ENCODE measurements around the gene ABCB8. TPM values are rescaled to one million over a fixed set of nuclear protein-coding genes. Genes with fewer than 3 reads are reported as not detected.

Gene ABCB8
- total and polyA plus RNA-seq, 2 of the 8 experiments (the other 6 are each of a cell fraction or from before 2014, with no cell fraction given), result 17.7 to 27.0 TPM

DNA sequence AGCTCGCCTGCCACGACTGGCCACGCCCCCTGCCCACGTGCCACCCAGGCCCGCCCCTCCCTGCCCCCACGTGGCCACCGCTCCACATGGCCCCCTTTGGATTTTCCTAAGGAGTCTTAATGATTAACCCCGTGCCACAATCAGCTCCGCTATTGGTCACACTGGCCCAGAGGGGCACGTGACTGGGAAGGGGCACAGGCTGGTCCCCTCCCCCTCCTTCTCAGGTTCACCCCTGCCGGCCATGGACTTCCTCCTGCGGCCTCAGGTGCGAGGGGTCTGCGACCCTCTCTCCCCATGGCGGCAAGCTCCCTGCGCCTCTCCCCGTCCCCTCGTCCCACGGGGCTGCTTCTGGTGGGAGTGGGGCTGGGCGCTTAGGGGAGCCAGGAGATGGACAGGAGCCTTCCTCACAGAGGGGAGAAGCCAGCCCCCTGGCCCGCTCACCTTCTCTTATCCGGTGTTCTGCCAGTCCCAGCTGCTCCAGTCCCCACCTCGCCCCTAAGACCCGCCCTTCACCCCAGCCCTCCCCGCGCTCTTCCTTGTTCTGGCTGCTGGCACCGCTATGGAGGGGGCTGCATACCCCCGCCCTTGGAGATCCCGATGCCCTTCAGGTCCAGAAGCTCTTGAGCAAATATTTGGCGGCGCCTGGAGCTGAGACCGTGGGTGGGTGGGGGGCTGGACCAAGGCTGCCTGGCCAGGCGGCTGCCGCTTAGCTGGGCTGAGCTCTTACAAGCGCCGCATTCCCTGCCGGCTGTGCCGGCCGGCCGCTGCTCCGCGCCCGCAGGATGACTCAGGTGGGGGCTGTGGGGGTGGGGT, 34.4 kb downstream of the ABCB8 start:
- peak overlapping the region; percentile 95 for H3K18ac ChIP-seq (ENCODE audit: extremely low read depth, low read length)
- peak overlapping the region; percentile 36 to 91 (median 46) for H3K4me3 ChIP-seq (ENCODE audit: extremely low read depth in 1 of 4, insufficient read depth in 2 of 4, low read depth in 3 of 4, low read length in 4 of 4)
- peak overlapping the region in 2 of 4 experiments; percentile 20 to 28; a peak in 2 of 7 replicates for H3K9ac ChIP-seq (replicated peaks in 1 of 4; ENCODE audit: extremely low read depth in 1 of 4, low read depth in 3 of 4, low read length in 3 of 4)
- peak overlapping the region; percentile 86 to 88 for H3K4me2 ChIP-seq (ENCODE audit: insufficient read depth in 1 of 2, low read depth in 2 of 2, low read length in 2 of 2)
- peaks cover 5 to 9% of the 10 kb centered on the region in 2 experiments for H4K20me1 ChIP-seq (replicated peaks in 1 of 2; ENCODE audit: control insufficient read depth in 1 of 2, insufficient read depth in 2 of 2, low read length in 2 of 2)
- DNase-seq (ENCODE audit: low read depth in 1 of 2, low spot score in 2 of 2), result peak; percentile 92 to 95
- H3K79me1 ChIP-seq (ENCODE audit: low read depth, low read length), result peaks cover 6% of the 10 kb centered on the region; the same call in 1 of the 2 replicates
- no peak overlapping the region for H2BK15ac ChIP-seq (ENCODE audit: low read length)
- POLR2A ChIA-PET (ENCODE audit: partially characterized antibody), result interaction anchor here (0.7 to 7.9 kb wide), 15 partner anchors 8 to 190 kb away, joined by 3 to 77 read pairs (median 5); partner anchors contain the start of genes ABCB8, AGAP3 and FASTK
- peak overlapping the region; percentile 65 for H3K56ac ChIP-seq (replicated peaks; ENCODE audit: insufficient read length, low read depth, low read length)
- H3K23ac ChIP-seq (ENCODE audit: insufficient read length), result no peak overlapping the region
- H4K8ac ChIP-seq (ENCODE audit: extremely low read depth, insufficient read depth, low read length), result peak overlapping the region; percentile 83; the same call in 1 of the 2 replicates
- peaks cover 0 to 8% of the 10 kb centered on the region in 2 experiments; a peak in 1 of 4 replicates for H3K79me2 ChIP-seq (ENCODE audit: control insufficient read depth in 1 of 2, insufficient read depth in 2 of 2, low read length in 2 of 2)
- H3K36me3 ChIP-seq (ENCODE audit: control insufficient read depth in 2 of 4, insufficient read depth in 4 of 4, low read length in 3 of 4), result peaks cover 3 to 28% (median 14%) of the 10 kb centered on the region in 4 experiments; a peak in 6 of 8 replicates
- H2AK5ac ChIP-seq (ENCODE audit: low read depth, low read length), result no peak overlapping the region; the same call in 1 of the 2 replicates
- peaks cover 12 to 37% (median 32%) of the 10 kb centered on the region in 4 experiments for H3K4me1 ChIP-seq (replicated peaks in 1 of 4; ENCODE audit: control insufficient read depth in 3 of 4, insufficient read depth in 4 of 4, low read length in 3 of 4)
- peak overlapping the region; percentile 69; the same call in 1 of the 2 replicates for H3K27ac ChIP-seq (ENCODE audit: low read depth, low read length)
- H2BK12ac ChIP-seq (ENCODE audit: low read depth, low read length), result peak overlapping the region; percentile 84; the same call in 1 of the 2 replicates
- no peak overlapping the region for H2AFZ ChIP-seq (ENCODE audit: low read length)
- no peaks in the 10 kb centered on the region for H3K9me3 ChIP-seq (ENCODE audit: insufficient read depth in 2 of 2, low read depth in 1 of 2, low read length in 1 of 2)
- peak overlapping the region; percentile 87; the same call in 1 of the 2 replicates for H2BK5ac ChIP-seq (ENCODE audit: low read depth, low read length)
- 1% methylated on average over 33 of the region's 43 CpGs; no CpG with 5 or more reads in 1 of the 2 experiments for WGBS, 2 experiments (ENCODE audit: extremely low coverage in 1 of 2, insufficient coverage in 1 of 2, insufficient read length in 1 of 2, insufficient replicate concordance in 2 of 2, low coverage in 1 of 2, low lambda C conversion rate in 2 of 2, missing lambda C conversion rate in 1 of 2)
- peak overlapping the region; percentile 89 for H4K5ac ChIP-seq (ENCODE audit: insufficient read length, low read depth, low read length)
- no peak for FAIRE-seq
- peaks cover 0 to 2% (median 0%) of the 10 kb centered on the region in 4 experiments; a peak in 2 of 7 replicates for H3K27me3 ChIP-seq (replicated peaks in 1 of 4; ENCODE audit: control insufficient read depth in 3 of 4, extremely low read depth in 1 of 4, insufficient read depth in 3 of 4, low read length in 3 of 4)
- CTCF ChIA-PET (ENCODE audit: partially characterized antibody), result interaction anchor here (0.9 to 9.7 kb wide), 21 partner anchors 10 to 181 kb away, joined by 3 to 88 read pairs (median 4); partner anchors contain the start of genes ABCB8 and AGAP3
- H3K4ac ChIP-seq (replicated peaks; ENCODE audit: insufficient read length, low read depth, low read length), result no peak overlapping the region
- no peak overlapping the region for H2BK20ac ChIP-seq (ENCODE audit: low read length)
- H3K14ac ChIP-seq (ENCODE audit: insufficient read length), result no peak overlapping the region
- H2BK120ac ChIP-seq (replicated peaks; ENCODE audit: low read depth, low read length), result no peak overlapping the region
- peak overlapping the region; percentile 93 for H4K91ac ChIP-seq (replicated peaks; ENCODE audit: insufficient read length, low read length)
- peaks cover 25% of the 10 kb centered on the region for H3K23me2 ChIP-seq (ENCODE audit: low read depth, low read length)
- no peak for TF ChIP-seq SIRT6 (IDR thresholded peaks at IDR 0.05; ENCODE audit: low read length)
- no peak; the same call in 1 of the 2 replicates for TF ChIP-seq PHF8 (conservative IDR thresholded peaks at IDR 0.05; ENCODE audit: low read depth, low read length)
- 0 out of 4 replicates have a peak, but pooled peaks of 1 of the 2 experiments have one; percentile 28 for TF ChIP-seq HDAC2 (IDR thresholded peaks at IDR 0.05; ENCODE audit: borderline replicate concordance in 1 of 2, low read depth in 2 of 2, low read length in 2 of 2)
- no peak for TF ChIP-seq KDM5A (IDR thresholded peaks at IDR 0.05; ENCODE audit: low read length)
